ENCODE results near the gene GLP2R.

Gene GLP2R

GRCh38 chr17:9814337-9814945 is 11.3 kb upstream of the GLP2R start:
- DNase-seq, result no peak

- DNase-seq, result no peak
Observed at GRCh38 chr17:9816472-9816871, 9.3 kb upstream of the GLP2R start.

GRCh38 chr17:9817086-9817485 is 8.6 kb upstream of the GLP2R start:
- DNase-seq, result no peak

GRCh38 chr17:9818760-9819159 is 7.0 kb upstream of the GLP2R start:
- no peak for DNase-seq

GRCh38 chr17:9820448-9820847 is 5.3 kb upstream of the GLP2R start:
- no peak for DNase-seq

- no peak for DNase-seq
Observed at GRCh38 chr17:9821921-9822320, 3.8 kb upstream of the GLP2R start, which contains the start of gene GSG1L2. GSG1L2 (minus strand) TSS chr17:9822079; CDS start chr17:9822071, 8 bp downstream.

GRCh38 chr17:9824094-9824493 is 1.6 kb upstream of the GLP2R start:
- no peak for DNase-seq

- DNase-seq, result no peak
Observed at GRCh38 chr17:9824797-9825338, 856 bp upstream of the GLP2R start.

GRCh38 chr17:9828296-9829295 is 2.9 kb downstream of the GLP2R start:
- no peak for DNase-seq

- no peak for DNase-seq
Observed at GRCh38 chr17:9829343-9829742, 3.6 kb downstream of the GLP2R start.

GRCh38 chr17:9830711-9831110 is 5.0 kb downstream of the GLP2R start:
- no peak for DNase-seq

- DNase-seq, result no peak
Observed at GRCh38 chr17:9833922-9834321, 8.2 kb downstream of the GLP2R start.

- no peak for DNase-seq
Observed at GRCh38 chr17:9837551-9838471, 12.1 kb downstream of the GLP2R start.

GRCh38 chr17:9839433-9839832 is 13.7 kb downstream of the GLP2R start:
- no peak for DNase-seq

- no peak for DNase-seq
Observed at GRCh38 chr17:9842057-9842758, 16.5 kb downstream of the GLP2R start.

- DNase-seq, result no peak
Observed at GRCh38 chr17:9843152-9844010, 17.7 kb downstream of the GLP2R start.

- DNase-seq, result no peak
Observed at GRCh38 chr17:9844153-9844552, 18.4 kb downstream of the GLP2R start.

GRCh38 chr17:9845306-9845705 is 19.6 kb downstream of the GLP2R start:
- no peak for DNase-seq

- DNase-seq, result no peak
Observed at GRCh38 chr17:9850151-9850550, 24.4 kb downstream of the GLP2R start.

- DNase-seq, result no peak
Observed at GRCh38 chr17:9854255-9854654, 28.5 kb downstream of the GLP2R start.

- DNase-seq, result no peak
Observed at GRCh38 chr17:9855036-9855435, 29.3 kb downstream of the GLP2R start.
